GM18873 (cell line): ENCODE data around the gene CDK14.

Source experiments
- ATAC-seq: cut with Tn5 transposase; IDR thresholded peaks from one replicate; pipeline ENCODE4 v1.9.1; 2021; ENCODE audit warnings: mild to moderate bottlenecking, moderate library complexity, moderate number of reproducible peaks; ENCODE audit not compliant: unreplicated experiment, low FRiP score

The CDK14 gene

DNA sequence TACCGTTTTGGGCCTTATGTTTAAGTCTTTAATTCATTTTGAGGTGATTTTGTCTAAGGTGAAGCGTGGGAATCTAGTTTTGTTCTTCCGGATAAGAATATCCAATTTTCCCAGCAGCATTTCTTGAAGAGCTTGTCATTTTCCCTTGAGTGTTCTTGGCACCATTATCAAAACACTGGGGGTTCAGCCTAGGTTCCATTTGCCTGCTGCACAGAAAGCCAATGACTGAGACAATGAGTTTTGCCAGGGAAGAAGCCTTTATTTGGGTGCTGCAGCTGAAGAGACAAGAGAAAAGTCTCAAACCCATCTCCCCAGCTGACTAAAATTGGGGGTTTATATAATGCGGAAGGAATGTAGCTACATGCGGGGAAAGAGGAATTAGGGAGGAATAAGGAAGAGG lies 380.9 kb downstream of the CDK14 start:
- ATAC-seq: no peak

DNA sequence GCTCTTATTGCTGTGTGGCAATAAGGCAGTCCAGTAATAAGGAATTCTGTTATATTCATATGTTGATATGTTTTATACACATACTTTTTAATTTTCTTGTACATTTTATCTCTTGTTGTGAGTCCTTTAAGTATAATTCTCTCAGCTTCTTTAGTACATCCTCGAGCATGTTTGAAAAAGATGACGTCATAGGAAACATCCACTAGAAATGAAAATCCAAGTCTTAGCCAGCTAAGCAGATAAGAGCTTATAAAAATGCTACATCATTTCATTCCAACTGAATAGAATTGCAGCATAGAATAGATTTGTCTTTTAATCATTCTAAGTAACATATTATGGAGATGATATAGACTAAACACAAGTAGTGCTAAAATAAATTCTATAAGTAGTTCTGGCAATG lies 384.4 kb downstream of the CDK14 start:
- ATAC-seq: no peak

DNA sequence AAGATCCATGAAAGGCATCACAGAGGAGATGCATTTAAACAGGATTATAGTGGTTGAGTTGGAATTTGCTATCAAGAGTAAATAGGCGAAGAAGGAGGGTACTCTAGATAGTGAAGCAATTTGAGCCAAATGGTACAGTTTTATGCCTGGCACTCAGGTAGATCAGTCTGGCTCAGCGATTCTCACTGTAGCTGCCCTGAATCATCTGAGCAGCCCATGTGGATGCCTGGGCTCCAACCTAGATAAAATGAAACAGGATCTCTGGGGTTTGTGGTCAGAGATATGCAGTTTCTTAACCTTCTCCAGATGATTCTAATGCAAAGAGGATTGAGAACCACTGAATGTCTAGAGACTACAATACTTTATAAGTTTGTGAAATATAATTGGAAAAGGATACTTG lies 386.1 kb downstream of the CDK14 start:
- ATAC-seq: no peak

DNA sequence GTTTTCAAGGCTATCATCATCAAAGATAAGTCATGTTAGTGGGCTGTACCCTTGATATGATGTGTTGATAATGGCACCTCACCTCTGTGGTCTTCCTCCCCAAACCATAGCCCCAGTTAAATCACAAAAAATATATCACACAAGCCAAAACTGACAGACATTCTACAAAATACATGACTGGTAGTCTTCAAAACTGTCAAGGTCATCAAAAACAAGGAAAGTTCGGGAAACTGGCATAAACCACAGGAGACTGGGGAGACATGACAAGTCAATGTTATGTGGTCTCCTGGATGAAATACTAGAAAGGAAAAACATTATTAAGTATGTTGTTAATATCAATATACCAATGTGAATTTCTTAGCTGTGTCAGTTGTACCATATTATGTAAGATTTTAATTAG lies 388.6 kb downstream of the CDK14 start:
- no peak for ATAC-seq

DNA sequence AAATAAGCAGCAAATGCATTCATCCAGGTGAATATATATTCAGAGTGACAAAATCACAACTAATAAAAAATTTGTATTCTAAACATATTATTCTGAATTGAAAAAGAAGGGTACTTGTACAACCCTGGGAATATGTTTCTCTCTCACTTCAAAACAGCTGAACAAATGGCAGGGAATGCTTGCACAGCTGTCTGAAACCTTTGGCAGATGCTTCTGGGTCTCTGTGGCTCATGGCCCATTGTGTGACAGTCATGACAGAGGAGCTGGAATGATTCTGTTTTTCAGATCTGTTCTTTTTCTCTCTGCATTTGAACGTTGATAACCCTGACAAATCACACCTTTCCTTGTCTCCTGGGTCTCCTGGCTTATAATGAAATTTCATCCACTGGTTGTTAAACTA lies 392.4 kb downstream of the CDK14 start:
- no peak for ATAC-seq

DNA sequence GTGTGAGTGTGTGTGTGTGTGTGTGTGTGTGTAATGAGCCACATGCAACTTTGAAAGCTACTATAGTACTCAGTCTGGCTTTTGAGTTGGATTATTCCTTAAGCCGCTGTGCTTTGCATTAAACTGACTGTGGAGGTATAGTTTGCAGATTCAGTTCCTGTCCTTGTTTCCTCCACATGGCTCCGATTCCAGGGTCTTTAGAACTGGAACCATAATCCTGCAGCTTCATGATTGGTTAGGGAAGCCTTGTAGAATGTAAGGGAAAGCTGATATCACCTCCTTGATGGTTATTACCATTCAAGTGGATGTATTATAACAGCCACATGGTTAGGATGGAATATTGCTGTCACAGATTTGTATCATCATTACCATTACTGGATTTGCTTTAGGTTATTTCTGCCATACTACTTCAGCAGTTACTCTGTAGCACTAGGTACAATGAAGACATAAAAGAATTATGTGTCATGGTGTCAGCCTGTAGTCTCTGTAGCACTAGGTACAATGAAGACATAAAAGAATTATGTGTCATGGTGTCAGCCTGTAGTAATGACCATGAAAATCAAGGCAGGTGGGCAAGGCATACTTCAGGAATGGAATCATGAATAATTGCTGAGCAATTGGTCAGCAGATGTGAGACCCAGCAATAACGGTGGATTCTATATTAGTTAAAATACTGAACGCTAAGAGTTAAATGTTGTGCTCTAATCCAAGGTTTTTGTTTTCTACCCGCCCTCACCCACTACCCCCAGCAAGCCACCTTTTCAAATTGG lies 393.1 kb downstream of the CDK14 start:
- ATAC-seq: no peak

DNA sequence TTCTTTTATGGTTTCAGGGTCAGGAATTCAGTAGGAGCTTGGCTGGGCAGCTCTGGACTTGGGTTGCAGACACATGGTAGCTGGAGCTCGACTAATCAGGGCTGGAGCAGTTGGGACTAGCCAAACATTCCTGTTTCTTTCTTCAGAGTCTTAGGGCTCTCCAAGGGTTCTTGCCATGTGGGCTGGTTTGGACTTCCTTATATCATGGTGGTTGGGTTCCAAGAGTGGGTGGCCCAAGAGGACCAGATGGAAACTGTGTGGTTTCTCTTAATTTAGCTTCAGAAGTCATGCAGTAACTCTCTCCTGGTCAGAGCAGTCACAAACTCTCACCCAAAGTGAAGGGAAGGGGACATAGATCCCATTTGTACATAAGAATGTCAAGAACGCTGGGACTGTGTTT lies 398.0 kb downstream of the CDK14 start:
- ATAC-seq: no peak

DNA sequence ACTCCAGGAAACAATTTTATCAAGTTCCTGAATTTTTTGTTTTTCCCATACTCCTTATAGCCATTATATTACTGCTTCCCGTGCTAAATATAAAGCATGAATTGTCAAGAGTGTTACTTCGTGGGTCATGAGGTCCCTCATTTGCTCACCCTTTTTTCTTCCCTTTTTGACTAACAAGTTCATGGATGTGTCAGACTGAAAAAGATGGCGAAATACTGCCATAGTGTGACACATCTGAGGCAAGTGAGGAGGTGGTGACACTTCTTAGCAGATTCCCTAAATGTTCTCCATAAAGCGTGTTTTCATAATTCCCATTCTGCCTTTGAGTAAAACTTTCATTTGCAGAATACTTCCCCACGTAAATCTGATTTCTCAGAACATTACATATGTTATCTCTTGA lies 398.5 kb downstream of the CDK14 start:
- ATAC-seq: no peak

DNA sequence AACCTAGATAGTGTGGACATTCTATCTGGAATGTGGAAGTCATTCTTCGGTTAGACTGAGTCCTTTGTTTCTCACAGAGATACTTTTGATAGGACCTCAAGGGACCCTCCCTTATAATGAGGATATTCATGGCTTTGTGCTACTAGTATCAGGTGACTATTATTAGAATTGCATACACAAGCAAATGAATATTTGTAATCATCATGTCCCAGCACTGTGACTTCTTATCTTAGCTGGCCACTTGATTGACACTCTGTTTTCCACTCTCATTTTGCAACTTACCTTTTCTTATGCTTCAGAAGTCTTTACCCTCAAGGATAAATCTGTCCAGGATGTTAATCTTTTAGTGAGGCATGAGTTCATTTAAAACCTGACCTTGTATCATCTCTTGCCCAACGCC lies 399.9 kb downstream of the CDK14 start:
- ATAC-seq: no peak

DNA sequence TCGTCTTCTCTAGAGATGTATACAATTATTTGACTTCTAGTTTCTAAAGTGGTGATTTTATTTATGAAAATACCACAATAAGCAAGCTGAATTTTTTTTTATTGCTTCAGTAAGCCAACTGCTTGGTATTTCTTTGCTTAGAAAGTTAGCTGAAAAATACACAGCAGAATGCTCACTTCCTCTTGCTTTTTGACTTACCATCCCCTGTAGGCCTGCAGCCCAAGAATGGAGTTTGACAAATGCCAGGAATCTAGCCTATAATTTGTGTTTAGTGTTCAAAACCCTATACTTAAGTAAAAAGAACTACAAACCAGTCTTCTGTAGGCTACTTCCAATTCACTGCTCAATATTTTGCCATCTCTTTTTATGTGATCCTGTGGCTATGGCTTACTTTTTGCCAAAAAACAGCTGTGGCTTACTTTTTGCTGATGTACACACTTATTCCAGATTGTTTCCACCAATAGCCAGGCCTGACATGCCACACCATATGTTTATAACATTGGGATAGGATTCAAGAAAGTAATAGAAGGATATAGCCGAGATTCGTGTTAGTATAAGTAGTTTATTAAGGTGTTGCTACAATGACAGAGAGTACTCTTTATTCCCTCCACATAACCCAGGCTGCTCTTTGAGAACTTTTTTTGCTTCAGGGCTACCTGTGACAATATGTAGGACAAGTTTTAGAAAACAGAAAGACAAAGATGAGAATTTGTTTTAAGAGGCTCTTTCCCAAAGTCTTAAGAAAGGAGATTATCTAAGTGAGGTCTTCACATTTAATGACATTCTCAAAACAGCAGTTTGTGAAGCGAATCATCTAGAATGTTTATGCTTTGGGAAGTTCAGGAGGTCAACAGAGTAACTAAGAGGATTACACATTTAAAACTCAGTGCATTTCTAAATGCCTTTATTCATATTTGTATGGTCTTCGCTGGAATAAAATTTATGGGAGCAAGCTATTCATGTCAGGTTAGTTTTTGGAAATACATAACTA lies 404.2 kb downstream of the CDK14 start:
- ATAC-seq: no peak

DNA sequence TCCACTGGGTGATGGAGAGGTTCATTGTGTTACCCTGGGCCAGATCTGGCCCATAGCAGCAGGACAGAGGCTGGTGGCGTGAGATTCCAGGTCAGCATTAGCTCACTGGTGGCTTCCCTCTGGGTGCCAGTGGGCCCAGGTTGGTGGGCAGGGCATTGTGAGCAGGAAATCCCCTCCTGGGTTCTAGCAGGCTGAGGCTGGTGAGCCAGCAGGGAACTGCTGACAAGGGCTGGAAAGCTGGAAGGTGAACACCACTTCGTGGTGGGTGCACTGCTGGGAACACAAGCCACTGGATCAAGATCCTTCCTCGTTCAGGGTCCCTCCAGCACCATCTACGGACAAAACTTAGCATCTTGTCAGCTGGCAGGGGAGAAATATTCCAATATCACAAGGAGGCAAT lies 408.9 kb downstream of the CDK14 start:
- no peak for ATAC-seq

DNA sequence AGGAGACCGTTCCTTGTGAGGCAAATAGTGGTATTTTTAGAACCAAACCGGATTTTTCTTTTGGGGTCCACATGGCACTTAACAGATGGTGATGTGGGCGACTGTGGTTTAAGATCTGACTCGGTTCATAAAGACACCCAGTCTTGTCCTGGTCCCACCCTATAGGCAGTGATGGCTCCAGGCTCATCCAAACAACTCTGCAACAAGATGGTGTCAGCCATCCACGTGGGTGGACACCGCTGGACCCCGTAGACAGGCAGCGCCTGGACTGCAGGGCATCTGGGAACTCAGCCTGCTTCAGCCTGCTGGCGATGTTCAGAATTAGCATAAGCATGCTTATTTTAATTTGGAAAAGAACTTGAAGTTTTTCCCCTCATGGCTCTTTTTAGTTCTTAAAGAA lies 409.7 kb downstream of the CDK14 start:
- no peak for ATAC-seq

DNA sequence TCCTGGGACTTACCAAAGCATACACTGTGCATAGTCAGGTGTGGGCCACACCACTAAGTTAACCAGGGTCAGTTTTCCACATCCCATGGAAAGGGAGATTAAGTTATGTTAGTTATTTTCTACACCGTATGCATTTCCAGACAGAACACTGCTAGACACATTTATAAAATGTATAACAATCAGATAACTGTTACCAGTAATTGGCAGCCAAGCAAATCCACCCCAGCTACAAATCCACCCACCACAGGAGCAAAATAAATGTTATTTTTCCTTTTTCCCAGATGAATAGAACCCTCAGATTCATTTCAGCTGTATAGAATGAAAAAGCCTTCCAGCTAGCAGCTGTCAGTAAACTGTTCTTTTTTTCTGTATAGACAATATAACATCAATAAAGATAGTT lies 411.2 kb downstream of the CDK14 start:
- no peak for ATAC-seq

DNA sequence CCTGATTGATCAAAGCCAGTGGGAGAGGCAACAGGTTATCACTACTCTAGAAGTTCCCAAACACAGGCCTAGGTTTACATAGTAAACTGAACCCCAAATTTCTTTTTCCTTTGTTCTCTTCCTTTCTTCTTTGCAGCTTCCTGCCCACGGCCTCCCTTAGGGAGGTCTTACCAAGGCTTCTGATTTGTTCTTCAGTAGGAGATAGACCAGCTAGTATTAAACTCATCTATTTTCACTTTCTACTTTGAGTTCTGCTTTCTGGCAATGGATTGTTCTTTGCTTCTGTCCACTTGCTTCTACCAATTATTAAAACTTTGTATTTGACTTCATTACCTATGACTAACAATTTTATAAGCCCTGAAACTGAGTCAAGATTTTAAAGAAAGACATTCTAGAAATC lies 417.0 kb downstream of the CDK14 start:
- ATAC-seq: no peak

DNA sequence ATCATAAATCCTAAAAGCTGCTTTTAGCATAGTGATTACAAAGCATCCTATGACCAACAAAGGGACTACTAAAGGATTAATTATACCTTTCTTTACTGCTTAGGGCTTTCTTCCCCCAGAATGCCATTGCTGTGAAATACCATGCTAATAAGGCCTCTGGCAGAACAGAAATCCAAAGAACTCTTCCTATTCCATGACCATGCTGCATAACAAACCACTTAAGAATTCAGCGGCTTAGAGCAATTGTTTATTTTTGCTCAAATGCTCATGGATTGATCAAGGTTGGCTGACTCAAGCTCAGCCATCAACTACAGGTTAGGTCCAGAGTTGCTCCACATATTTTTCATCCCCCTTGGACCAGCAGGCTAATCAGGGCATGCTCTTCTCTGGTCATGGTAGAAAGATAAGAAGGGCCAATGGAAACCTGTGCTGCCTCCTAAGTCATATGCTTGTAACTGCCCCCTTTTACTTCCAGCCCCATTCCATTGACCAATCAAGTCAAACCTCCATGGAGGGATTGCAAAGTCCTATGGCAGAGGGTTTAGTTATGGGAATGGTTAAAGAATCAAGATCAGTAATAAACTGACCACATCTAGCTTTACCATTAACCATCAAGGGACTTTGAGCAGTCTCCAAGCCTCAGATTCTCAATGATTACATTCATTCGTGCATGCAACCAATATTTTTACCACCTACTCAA lies 423.7 kb downstream of the CDK14 start:
- ATAC-seq: no peak

DNA sequence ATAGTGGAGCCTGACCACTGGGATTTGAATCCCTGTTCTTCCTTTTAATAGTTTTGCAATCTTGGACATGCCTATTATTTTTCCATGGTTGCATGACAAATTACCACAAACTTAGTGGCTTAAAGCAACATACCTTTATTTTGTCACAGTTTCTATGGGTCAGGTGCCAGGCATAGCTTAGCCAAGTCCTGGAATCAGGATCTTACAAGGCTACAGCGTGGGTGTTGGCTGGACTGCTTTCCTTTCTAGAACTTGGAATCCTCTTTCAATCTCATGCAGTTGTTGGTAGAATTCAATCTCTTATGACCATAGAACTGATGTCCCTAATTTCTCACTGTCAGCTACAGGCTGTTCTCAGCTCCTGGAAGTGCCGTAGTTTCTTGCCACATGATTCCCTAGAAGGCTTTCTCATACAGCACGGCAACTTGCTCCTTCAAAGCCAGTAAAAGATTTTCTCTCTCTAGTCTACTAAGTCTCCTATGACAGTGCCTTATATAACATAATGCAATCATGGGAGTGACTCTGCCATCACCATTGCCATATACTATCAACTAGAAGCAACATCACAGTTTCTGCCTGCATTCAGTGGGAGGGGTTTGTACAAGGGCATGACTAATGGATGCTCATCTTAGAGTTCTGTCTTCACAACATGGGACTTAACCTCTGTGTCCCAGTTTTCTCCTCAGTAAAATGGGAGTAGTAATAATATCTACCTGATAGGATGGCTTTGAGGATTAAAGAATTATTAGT lies 424.7 kb downstream of the CDK14 start:
- no peak for ATAC-seq

DNA sequence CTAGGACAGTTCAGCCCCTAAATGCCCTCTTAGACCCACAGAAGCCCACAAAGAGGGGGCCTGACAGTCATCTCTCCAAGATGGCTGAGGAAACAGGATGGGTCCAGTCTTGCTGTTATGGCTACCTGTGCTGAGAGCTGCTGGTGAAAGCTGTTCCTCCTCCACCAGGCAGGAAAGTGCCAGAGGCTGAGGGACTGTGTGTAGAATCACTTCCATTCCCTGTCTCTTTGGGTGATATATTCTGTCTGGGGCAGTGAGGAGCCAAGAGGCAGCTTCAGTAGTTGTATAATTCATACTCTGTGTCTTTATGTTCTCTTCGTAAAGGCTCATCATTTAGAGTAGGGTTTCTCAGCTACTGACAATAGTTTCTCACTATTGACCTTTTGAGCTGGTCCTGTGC lies 425.8 kb downstream of the CDK14 start:
- no peak for ATAC-seq

DNA sequence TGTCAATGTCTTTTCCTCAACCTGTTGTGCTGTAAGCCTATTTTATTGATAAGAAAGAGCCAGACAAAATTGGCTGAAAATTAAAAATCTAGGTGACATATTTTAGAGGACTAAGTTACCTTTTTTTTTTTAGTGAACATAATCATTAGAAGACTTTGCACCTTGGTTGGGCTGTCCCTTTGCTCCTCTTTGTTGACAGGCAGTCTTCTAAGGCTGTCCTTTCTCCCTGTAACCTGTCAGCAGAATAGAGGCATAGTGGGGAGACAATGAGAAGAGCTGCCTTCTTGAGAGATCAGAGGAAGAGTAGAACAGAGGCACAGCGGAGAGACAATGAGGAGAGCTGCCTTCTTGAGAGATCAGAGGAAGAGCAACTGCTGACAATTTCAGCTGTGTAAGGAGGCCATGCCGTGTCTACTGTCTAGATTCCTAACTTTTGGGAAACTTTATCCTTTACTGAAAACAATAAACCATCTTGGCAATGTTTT lies 429.8 kb downstream of the CDK14 start:
- ATAC-seq: no peak

DNA sequence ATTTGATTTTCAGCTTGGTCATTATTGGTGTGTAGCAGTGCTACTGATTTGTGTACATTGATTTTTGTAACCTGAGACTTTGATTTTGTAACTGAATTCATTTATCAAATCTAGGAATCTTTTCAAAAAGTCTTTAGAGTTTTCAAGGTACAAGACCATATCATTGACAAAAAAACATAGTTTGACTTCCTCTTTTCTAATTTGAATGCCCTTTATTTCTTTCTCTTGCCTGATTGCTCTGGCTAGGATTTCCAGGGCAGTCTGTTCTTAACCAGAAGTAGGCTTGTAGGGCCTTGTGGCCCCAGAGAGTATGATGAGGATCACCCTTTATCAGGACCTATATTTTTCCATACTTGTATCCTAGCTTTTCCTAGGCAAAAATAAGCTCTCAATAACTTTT lies 433.6 kb downstream of the CDK14 start:
- no peak for ATAC-seq

DNA sequence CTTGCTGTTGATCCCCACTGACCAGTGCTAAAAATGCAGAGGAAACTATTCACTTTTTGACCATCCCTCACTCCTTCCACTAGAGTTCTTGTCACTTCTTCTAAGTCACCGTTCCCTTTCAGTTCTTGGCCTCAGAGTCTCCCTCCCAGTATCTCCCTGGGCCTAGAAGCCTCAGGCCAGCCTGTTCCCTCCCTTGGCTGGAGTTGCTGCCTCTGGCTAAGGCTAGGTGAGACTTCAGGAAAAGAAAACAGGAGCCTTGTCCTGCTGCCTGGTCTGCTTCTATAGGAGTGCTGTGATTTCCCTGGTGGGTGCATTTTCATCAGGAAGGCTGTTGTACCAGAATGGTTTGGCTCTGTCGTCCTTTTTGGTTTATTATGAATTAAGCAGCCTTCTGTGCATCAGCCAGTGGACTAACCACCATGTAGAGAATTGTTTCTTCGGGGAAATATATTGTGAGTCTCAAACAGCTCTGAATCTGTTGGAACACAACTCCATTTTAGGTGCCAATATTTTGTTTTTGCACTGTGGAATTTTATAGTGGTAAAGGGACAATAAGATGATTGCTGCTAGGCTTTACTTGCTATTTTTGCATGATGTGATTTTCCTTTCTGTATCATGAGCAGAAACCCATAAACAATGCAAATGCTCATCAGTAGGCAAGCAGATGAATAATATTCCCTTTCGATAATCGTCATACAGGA lies 434.7 kb downstream of the CDK14 start:
- ATAC-seq: no peak
